GM18508 (cell line): ENCODE measurements around the gene GLS.
"Not testable (repeated sequence)": the region's sequence is repeated elsewhere in the genome, so short reads cannot be mapped to it uniquely, and the experiment has no call there.

Experiments used
- ATAC-seq: cut with Tn5 transposase; IDR thresholded peaks from one replicate; pipeline ENCODE4 v1.9.1; 2021; ENCODE audit warnings: moderate number of reproducible peaks; ENCODE audit not compliant: insufficient read depth, unreplicated experiment

The GLS gene

DNA sequence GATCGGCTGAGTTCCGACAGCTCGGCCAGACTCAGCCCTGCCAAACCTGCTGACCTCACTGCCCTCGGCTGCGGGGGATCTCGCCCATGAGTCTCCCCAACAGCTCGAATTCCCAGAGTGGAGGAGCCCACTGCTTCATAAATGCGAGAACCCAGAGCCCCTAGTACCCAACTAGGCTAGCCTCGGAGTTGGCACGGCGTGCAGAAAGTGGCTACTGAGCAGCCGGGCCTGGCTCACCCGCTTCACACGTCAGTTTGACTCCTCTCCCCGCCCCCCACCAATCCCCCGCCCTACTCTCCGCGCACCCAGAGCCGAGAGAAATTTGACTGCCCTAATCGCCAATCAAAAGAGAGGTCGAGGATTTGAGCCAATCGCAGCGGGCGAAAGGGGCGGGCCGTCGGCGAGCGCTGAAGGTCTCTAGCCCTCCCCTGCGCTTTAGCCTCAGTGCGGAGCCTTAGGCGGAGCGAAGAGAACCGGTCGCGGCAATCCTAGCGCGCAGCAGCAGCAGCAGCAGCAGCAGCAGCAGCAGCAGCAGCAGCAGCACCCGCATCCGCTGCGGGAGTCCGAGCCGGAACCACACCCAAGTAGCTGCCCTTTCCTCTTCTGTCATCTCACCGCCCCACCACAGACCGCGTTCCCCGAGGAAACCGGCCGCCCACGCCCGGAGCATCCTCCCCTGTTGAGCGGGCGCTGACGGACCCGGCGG lies at the start of gene GLS:
Gene GLS, plus strand, starts transcription at position 444 of the 706 bp plus-strand sequence. CDS start 264 bp downstream, outside the sequence.
- ATAC-seq, result peak; percentile 60

DNA sequence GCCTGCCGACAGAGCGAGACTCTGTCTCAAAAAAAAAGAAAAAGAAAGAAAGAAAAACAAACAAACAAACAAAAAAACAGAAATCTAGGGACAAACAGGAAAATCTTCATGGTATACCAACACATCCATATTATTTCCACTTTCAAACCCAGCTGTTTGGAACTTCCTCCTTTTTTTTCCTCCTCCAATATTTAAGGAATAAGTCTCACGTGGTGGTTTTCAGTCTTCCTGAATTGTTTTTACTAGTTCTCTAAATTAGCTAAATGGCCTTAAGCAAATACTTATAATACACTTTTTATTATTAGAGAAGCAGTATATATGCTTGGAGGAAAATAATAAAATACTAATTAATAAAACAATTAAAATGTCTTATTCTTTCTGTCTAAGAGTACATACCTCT lies 48.7 kb upstream of the GLS start:
- no peak for ATAC-seq

DNA sequence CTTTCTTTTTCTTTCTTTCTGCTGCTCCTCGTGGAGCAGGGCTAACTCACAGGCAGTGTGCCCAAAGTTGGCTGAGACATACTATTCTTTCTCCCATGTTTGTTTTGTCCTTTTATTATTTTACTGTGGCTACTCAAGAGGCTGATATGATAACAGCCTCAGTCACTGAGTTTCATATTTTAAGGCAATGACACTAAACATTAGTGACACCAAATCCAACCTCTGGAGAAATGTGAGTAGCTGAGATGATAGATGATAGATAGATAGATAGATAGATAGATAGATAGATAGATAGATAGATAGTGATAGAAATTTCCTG lies 45.8 kb upstream of the GLS start:
- no peak for ATAC-seq

DNA sequence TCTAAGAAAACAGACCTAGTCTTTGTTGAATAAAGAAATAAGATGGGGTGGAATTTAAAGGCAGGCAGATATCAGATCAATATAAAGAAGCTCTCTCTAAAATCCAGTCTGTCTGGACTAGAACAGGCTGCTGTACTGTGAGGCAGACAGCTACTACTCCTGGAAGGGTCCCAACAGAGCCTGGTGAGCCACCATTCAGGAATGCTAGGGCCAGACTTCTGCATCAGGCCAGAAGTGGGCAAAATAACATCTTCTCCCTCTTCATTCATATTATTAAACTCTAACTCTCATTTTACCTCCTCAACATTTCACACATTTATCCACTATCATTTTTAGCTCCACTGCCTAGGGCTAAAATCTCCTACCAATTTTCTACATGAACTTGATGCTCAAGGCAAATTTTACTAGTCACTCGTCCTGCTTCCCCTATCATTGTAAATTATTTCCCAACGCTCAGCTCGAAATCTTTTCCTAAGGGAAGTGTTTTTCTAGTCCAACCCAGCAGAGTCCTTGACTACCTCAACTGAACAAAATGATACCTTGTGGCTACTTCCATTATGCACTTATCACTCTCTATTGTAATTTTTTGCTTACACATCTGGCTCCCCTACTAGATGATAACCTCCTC lies 45.2 kb upstream of the GLS start:
- ATAC-seq, result no peak

DNA sequence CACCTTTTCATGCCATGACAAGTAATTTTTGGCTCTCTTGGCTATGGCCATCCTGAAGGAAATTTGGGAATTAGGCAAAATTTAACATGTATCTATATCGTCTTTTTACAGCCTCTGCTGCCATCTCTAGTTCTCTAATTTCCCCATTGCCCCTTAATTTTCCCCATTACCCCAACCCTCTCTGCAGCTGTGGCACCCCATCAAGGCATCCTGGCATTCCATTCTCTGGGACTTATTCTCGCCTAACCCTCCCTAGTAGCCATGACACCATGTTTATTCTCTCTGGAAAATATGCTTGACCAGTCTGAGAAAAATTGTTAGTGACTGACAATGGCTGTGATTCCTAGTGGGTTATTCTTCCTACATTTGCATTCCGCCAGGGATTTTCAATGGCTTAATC lies 43.9 kb upstream of the GLS start:
- ATAC-seq, result no peak

DNA sequence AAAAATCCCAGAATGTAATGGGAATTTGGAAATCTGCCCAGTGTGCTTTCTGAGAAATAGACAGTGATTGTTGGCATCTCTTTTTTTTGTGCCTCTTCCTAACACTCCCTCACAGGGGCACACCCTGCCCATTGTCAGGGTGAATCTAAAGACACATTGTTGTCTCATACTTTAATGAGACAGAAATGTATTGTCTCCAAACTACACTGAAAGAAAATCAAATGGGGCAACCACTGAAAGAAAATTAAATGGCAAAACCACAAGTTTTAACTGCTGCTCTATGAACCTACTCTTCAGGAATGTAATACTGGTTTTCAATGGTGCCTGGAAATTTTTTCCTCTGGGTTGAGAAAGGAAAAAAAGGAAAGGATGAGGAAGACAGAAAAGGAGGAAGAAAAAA lies 43.2 kb upstream of the GLS start:
- ATAC-seq, result no peak

DNA sequence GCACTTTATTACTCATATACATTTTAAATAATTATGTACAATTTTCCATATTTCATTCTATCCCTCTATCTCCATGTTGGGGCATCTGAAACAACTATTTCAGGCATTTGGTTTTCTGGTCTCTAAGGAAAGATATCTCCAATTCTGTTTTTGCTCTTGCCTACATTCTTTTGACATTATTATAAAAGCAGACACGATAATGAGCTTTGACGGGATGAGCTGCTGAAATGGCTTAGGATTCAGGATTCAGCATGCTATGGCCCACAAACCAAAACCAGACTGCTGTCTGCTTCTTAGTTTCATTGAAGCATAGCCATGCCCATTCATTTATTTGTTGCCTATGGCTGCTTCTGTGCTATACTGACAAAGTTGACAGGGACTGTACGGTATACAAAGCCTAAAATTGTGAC lies 42.7 kb upstream of the GLS start:
- no peak for ATAC-seq

DNA sequence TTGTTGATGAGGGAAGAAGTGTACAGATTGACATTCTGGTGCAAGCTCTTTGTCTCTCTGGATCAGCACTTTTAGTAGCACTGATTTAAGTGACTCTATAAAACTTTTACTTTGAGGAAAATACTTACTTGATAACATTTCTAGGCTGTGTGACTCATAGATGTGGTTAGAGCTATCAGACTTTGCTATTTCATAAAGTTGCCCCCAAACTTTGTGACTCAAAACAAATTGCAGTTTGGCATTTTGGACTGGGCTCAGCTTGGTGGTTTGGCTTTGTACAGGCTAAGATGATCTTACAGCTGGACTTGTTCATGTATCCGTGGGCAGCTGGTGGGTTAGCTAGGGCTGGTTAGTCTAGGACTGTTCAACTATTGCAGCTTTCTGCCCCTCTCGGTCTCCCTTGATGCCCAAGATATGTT lies 42.1 kb upstream of the GLS start:
- no peak for ATAC-seq

DNA sequence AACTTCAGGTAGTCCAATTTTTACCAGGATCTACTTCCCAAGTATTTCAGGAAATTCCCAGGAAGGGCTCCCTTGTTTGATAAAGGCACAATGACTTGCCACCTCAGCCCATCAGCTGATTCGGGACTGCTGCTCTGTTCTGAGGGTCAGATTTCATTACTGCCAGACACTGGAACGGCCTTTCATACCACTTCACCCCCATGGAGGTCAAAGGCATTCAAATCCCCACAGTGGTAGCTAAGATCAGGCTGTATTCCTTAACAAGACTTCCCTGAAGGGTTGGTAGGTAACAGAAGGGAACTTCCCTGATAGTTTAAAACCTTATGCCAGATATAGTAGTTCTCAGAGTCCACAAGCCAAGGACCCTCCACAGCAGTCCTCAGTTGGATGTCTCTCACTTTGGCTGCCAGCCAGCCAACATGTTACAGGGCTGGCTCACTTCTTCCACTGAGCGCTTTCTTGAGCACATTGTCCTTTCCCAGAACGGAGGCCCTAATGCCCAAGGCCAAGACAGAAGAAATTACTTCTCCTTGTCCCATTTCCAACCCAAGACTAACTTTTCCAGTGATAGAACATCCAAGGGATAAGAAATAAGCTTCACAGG lies 40.0 kb upstream of the GLS start:
- ATAC-seq, result no peak

DNA sequence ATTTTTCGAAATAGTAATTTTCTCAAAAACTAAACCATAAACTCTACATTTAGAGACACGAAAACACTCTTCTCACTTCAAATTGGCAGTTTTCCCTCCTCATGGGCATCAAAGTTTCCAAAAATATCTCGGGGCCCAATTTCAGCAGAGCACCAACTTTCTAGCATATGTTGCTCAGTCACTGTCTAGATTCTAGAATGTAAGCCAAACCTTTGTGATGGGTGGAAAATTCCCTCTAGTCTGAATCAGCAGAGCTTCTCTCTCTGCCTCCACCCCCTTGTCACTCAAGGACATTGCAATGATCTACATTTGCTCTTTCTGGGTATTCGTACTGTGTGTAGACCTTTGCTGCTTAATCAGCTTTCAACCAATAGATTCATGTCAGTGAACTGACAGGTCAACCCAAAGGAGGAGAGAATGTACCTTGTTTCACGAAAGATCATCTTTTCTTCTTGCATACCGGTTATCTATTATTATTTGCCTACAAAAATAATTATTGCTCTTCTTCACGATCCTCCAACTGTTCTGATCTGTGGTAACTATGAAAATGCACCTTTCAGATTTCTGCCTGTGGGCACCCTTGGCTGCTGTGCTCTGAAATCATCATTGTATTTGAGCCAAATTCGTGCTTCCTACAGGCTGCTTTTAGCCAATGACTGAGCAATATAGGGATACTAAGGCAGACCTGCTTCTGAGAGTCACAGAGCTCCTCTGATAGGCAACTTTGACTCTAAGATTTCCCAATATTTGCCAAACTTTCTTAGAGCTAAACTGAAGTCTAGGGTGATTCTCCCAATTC lies 38.7 kb upstream of the GLS start:
- ATAC-seq, result no peak

DNA sequence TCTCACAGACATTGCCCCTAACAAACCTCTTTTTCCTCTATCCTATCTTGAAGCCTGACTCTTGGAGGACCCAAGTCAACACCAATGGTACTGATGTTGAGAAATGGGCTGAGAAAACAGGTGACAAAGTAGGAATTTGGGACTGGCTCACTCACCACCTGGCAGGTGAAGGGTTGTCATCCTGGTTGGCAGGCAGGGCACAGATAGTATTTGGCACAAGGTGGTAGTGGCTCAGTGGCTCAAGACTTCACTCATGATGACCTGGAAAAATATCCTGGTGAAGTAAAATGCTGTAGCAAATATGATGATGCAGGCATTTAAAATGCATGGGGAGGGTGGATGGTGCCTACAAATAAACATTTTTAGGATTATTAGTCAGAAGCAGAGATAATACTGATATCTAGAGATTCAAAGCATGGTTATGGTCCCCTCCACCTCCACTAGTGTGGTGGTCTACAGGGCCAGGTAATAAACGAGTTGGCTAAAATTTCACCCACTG lies 38.0 kb upstream of the GLS start:
- ATAC-seq, result no peak

DNA sequence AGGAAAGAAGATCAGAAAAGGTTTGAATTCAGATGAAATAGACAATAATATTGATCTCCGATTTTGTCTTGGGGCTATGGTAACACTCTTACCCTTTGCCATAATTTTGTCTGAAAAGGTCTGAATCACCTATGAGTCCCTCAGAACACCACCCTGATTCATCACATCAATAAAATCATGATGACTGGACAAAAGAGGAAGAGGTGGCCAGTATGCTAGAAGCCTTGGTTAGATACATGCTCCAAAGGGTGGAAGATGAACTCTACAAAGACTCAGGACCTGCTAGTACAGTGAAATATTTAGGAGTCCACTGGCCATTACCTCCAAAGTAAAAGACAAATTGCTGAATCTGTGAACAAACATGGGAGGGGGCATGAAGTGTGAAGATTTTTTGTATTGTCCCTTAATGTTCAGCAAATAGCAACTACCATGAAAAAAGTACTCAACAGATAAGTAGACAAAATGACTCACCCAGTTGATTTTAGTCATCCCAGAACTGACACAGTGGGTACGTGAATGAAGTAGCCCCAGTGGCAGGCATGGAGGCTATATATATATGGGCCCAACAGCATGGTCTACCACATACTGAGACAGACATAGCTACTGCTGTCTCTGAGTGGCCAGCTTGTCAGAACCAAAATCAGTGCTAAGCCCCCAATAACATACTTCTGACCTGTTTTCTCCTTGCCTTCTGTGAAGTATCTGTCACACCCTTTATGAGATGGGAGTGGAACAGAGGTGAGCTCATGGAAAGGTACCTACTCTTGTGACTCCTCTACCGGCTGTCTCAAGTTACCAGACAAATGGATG lies 36.5 kb upstream of the GLS start:
- peak; percentile 86 for ATAC-seq

DNA sequence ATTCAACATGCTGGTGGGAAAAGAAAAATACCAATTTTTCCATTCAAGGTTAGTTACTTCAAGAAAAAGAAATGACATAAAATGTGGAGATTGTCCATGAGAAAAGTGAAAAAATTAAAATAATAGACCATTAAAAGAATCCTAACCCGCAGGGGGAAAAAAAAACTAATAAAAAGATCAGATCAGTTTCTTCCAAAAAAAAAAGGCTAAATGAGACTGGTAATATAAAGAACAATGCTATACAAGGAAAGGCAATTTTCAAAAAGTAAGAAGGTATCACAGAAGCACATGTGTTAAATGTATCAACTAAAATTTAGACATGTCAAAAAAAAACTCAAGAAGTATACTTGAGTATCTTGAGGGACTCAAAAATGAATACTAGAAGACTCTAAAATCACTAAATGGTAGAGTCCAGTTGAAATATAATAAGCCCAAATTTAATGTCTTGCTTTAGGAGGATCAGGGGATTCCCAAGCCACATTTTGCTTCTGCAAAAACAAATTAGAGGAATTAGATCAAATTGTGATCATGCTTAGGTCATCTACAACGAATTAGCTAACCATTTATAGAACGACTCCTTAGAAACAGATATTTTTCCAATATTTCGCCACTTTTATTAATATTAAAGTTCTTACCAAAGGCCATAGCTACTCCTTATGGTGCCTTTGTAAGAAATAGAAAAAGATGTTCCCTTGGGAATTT lies 35.8 kb upstream of the GLS start:
- no peak for ATAC-seq

DNA sequence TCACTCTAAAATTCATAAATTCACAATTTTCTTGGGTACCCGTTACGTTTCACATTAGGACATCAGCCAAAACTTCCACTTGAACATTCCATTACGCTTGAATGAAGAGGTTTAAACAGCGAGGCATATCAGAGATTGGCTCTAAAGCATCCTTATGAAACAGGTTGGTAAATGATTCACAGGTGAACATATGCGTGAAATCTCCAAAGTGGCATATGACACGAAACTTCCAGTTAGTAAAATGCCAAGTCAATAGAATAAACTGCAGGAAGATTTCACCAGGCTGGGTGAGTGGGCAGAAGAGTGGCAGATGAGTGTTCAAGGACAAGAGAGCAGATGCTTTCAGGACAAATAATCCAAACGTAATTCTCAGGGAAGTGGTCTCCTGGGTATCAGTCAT lies 33.9 kb upstream of the GLS start:
- ATAC-seq, result no peak

DNA sequence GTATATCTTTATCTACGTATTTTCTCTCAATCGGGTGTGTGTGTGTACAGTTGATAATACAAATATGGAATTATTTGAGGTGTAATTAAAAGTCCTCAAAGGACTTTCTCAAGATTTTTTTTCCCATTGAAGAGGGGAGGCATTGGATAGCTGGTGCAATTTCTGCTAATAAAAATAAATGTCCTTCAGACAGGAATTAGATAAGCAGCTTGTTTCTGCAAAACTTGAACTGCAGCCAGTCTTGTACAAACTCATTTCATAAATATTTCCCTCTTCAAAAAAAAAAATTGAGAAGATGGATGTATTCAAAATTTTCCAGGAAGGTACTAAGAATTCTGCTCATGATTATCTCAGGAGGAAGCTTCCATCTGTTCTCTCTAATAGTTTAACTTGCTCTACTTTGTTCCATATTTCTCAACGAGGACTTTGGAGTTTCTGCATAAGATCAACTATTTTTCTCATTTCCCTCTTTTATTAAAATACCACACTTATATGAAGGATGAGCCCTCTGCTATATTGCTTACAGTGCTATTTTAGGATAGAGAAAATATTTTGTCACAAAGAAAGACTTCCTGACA lies 33.0 kb upstream of the GLS start:
- no peak for ATAC-seq

DNA sequence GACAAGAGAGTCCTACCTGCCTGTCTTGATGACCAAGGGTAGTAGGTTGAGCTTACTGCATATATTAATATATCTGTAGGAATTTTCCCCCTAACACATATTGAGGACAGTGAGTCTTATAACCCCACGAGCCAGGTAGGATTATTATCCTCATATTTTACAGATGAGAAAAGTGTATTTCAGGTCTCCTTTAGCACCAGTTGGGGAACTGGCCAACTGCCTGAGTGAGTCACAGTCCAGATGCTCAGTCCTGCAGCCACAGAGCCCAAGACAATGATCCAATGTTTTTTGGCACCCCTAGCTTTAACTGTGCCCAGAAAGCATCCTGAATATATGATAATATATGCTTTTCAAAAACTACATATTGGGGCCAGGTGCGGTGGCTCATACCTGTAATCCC lies 30.8 kb upstream of the GLS start:
- ATAC-seq, result no peak

DNA sequence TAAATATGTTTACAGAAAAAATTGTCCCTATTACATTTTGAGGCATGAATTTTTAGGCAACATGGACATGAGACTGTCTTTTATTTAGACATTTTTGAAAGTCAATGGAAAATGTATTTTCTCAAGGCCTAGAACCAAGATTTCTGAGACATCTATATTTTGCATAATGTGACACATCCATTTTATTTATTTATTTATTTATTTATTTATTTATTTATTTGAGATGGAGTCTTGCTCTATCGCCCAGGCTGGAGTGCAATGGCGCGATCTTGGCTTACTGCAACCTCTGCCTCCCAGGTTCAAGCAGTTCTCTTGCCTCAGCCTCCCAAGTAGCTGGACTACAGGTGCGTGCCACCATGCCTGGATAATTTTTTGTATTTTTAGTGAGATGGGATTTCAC lies 27.6 kb upstream of the GLS start:
- not testable (repeated sequence) for ATAC-seq

DNA sequence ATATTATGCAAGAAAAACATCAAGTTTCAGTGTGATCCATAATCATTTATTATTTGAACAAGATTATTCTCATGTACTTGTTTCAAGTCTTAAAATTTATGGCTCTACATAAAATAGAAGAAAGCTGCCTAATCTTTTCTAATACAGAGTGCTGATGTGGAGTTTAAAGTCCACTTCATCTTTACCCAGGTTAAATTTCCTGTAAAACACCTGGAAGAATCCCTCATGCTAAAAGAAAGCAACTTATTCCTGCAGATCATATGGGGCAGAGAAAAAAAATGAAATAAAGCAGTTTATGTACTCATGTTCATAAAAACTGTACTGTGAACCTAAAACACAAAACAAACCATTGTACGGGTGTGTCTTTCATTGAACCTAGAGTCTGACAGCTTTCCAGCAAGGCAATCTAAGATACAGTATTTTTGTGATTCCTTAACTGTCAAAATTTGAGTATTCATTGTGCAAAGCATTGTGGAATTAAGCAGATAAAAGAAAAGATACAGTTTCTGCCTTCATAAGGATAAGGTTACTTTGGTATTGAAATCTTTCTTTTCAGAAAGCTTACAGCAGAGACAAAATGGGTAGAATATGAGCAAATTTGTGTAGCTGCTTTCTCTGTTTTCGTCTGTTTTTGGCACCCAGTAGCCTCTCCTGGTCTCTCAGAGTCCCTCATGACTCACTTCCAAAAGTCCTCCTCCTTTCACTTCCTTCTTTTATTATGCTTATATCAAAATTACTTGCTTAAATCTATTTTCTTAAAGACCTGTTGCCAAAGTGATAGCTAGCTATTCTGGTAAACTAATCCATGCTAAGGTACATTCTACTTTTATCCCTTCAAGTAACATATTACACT lies 26.9 kb upstream of the GLS start:
- ATAC-seq, result no peak
